Kidney (tissue), 14 donors: Measurements from ENCODE around the gene AFAP1L2. TPM values are rescaled to one million over a fixed set of nuclear protein-coding genes. Genes with fewer than 3 reads are reported as not detected.

ENCODE experiments used
- DNase-seq, 5 donors: peaks; one replicate each; pipeline ENCODE4 v3.0.0-alpha.2; 2013 to 2020
- FAIRE-seq: peaks from 2 replicates; lab custom pipeline; 2012; peaks lifted over from hg19 to GRCh38; lab: Jason Lieb, UNC
- H3K27ac ChIP-seq, 2 donors: one replicate each; pipeline ENCODE4 v1.7.0; 2013; ENCODE audit warnings: low read depth in 2 of 2, low read length in 2 of 2, inconsistent platforms in 1 of 2
- H3K27me3 ChIP-seq: one replicate; pipeline ENCODE4 v1.7.1; 2013; ENCODE audit warnings: low read length, inconsistent platforms; ENCODE audit not compliant: control insufficient read depth, insufficient read depth
- H3K36me3 ChIP-seq, 3 donors: one replicate each; pipeline versions ENCODE4 v1.7.0 to v1.7.1; 2013; ENCODE audit warnings: low read length in 3 of 3, control low read depth in 1 of 3, inconsistent platforms in 1 of 3; ENCODE audit not compliant: insufficient read depth in 3 of 3, control insufficient read depth in 2 of 3
- H3K4me1 ChIP-seq, 3 donors: one replicate each; pipeline versions ENCODE4 v1.7.0 to v1.7.1; 2013; ENCODE audit warnings: low read length in 3 of 3, inconsistent platforms in 1 of 3, low read depth in 1 of 3; ENCODE audit not compliant: control insufficient read depth in 2 of 3, insufficient read depth in 2 of 3
- H3K4me3 ChIP-seq, 3 donors: one replicate each; pipeline versions ENCODE4 v1.7.0 to v1.8.1; 2013; ENCODE audit warnings: low read length in 3 of 3, control low read depth in 1 of 3, inconsistent platforms in 1 of 3
- H3K9ac ChIP-seq, 3 donors: one replicate each; pipeline versions ENCODE4 v1.7.0 to v1.7.1; 2013; ENCODE audit warnings: low read length in 3 of 3, control low read depth in 1 of 3, inconsistent platforms in 1 of 3
- H3K9me3 ChIP-seq, 3 donors: one replicate each; pipeline versions ENCODE4 v1.7.0 to v1.7.1; 2013; ENCODE audit warnings: low read length in 3 of 3, control low read depth in 1 of 3, inconsistent platforms in 1 of 3; ENCODE audit not compliant: control insufficient read depth in 2 of 3, insufficient read depth in 1 of 3
- intact Hi-C: fragments of 100-400 bp; cut with DNase I; formaldehyde crosslinking; loops from one replicate; pipeline ENCODE4 v1.11.1; 2022
- polyA plus RNA-seq: library from polyadenylated mRNA; stranded (reverse); fragments of 350-450 nt; fragmentation: Illumina TruSeq; extraction: RNeasy Lipid Tissue Mini Kit (QIAGEN cat#74804); gene quantifications from one replicate; pipeline ENCODE4 v1.2.3, GENCODE V29; 2014; ENCODE audit warnings: low read depth, low replicate concordance; ENCODE audit not compliant: insufficient read depth
- total RNA-seq: library from RNA; stranded (reverse); fragmentation: NEBNext Ultra II Directional; extraction: Animal tissue kit (Norgen Biotek cat#: 25700); gene quantifications from one replicate; pipeline ENCODE4 v1.2.1, GENCODE V29; 2021
- TF ChIP-seq, protein P1 (sequence below): IDR thresholded peaks from 3 replicates; pipeline ENCODE4 v1.5.1; 2012; ENCODE audit warnings: mild to moderate bottlenecking, moderate library complexity, borderline replicate concordance; ENCODE audit not compliant: insufficient read depth; ENCODE audit errors: extremely low read depth
- donor health status: control.
- donor health status: control.
- donor health status: control.
- donor health status: control.
- donor health status: control.
- donor health status: DM: yes; HTN: yes; CAD: no.
- donor health status: Normal renal cell carcinoma (clear cell type).

The AFAP1L2 gene
- total and polyA plus RNA-seq, 2 donors from 2014 or later, result 19.8 to 24.0 TPM

DNA sequence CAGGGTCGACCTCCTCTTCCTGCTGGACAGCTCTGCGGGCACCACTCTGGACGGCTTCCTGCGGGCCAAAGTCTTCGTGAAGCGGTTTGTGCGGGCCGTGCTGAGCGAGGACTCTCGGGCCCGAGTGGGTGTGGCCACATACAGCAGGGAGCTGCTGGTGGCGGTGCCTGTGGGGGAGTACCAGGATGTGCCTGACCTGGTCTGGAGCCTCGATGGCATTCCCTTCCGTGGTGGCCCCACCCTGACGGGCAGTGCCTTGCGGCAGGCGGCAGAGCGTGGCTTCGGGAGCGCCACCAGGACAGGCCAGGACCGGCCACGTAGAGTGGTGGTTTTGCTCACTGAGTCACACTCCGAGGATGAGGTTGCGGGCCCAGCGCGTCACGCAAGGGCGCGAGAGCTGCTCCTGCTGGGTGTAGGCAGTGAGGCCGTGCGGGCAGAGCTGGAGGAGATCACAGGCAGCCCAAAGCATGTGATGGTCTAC, 118.3 kb downstream of the AFAP1L2 start:
- intact Hi-C loops, result no loop called here
- DNase-seq, result peak in 1 of 5 donors; percentile 77
- Histone ChIP-seq H3K4me3 (no peak overlapping the region), H3K9ac (no peak overlapping the region), H3K27ac (no peak overlapping the region), H3K9me3 (no peaks in the 10 kb centered on the region), H3K36me3 (no peaks in the 10 kb centered on the region), H3K27me3 (no peaks in the 10 kb centered on the region), H3K4me1 (no peaks in the 10 kb centered on the region)
- FAIRE-seq, result no peak
- TF ChIP-seq, protein P1, sequence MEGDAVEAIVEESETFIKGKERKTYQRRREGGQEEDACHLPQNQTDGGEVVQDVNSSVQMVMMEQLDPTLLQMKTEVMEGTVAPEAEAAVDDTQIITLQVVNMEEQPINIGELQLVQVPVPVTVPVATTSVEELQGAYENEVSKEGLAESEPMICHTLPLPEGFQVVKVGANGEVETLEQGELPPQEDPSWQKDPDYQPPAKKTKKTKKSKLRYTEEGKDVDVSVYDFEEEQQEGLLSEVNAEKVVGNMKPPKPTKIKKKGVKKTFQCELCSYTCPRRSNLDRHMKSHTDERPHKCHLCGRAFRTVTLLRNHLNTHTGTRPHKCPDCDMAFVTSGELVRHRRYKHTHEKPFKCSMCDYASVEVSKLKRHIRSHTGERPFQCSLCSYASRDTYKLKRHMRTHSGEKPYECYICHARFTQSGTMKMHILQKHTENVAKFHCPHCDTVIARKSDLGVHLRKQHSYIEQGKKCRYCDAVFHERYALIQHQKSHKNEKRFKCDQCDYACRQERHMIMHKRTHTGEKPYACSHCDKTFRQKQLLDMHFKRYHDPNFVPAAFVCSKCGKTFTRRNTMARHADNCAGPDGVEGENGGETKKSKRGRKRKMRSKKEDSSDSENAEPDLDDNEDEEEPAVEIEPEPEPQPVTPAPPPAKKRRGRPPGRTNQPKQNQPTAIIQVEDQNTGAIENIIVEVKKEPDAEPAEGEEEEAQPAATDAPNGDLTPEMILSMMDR, result no peak

DNA sequence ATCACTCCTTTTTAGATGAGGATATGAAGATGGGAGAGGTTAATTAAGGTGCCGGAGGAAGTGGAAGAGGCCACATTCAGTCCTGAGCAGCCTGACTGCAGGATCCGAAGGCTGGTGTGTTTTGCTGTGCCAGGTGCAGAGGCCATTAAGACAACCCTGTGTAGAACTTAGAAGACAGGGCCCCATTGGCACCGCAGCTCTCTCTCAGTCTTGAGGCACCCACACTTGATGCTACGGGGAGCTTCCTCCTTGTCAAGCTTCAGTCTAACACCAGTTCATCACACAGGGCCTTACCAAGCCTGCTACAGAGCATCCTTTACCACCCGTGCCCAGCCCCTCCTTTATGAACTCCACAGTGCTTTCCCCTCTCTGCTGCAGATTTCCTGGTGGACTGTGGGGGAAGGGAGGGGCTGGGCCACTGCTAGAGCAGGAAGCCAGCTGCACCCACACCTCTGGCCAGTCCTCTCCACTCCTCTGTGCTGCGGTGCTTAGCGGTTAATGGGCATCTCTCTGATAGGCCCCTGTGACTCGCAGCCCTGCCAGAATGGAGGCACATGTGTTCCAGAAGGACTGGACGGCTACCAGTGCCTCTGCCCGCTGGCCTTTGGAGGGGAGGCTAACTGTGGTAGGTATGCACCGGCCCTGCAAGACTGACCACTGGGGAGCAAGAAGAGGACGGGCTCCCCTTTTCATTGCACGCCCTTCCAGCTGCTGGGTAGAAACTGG, 119.8 kb downstream of the AFAP1L2 start:
- H3K27ac ChIP-seq, result no peak overlapping the region
- H3K4me1 ChIP-seq, result no peaks in the 10 kb centered on the region
- H3K27me3 ChIP-seq, result no peaks in the 10 kb centered on the region
- no peak overlapping the region for H3K9ac ChIP-seq
- no peaks in the 10 kb centered on the region for H3K36me3 ChIP-seq
- intact Hi-C loops, result no loop called here
- H3K9me3 ChIP-seq, result no peaks in the 10 kb centered on the region
- DNase-seq (peak in 1 of 5 donors; percentile 54), FAIRE-seq (no peak)
- no peak overlapping the region for H3K4me3 ChIP-seq
- TF ChIP-seq, protein P1, result no peak

DNA sequence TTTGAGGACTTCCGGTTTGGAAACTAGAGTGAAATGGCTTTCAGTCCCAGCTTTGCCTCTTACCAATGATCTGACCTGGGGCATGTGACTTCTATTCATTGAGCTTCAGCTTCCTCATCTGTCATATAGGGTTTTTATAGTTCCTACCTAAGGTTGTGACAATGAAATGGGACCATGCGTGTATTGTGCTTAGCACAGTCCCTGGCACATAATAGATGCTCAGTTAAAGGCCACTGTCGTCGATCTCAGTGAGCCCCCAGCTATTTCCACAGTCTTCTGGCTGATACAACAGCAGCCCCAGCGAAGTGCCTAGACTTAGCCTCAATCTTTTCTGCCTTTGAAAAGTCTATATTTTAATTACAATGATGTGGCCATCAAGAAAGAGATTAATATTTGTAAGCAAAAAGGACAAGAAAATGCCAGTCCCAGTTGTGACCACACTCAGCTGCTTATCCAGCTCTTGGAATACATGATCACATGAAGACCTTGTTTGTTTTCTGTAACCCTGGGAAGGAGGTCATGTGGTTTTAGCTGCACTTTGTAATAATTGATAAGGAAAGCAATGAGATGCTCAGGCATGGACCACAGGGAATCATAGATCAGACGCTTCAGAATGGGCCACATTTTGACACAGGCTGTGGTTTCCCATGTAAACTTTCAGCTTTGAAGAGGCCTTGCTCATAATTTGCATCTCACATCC, 120.6 kb downstream of the AFAP1L2 start:
- Histone ChIP-seq H3K4me3 (no peak overlapping the region), H3K4me1 (no peaks in the 10 kb centered on the region)

More for the DNA sequence above, 120.6 kb downstream of the AFAP1L2 start:
- intact Hi-C loops, result no loop called here
- Histone ChIP-seq H3K27ac (no peak overlapping the region), H3K36me3 (no peaks in the 10 kb centered on the region), H3K9me3 (no peaks in the 10 kb centered on the region), H3K9ac (no peak overlapping the region), H3K27me3 (no peaks in the 10 kb centered on the region)
- no peak for DNase-seq
- no peak for FAIRE-seq
- TF ChIP-seq, protein P1, result no peak
